Rectal smooth muscle tissue (tissue), 1 donor: ENCODE results near the gene MAEA.

Experiments used
- H3K27ac ChIP-seq: one replicate; pipeline ENCODE4 v1.7.0; 2013; ENCODE audit warnings: low read depth, low read length, inconsistent platforms
- H3K27me3 ChIP-seq: one replicate; pipeline ENCODE4 v1.7.0; 2013; ENCODE audit warnings: low read length; ENCODE audit not compliant: control insufficient read depth, insufficient read depth
- H3K36me3 ChIP-seq: one replicate; pipeline ENCODE4 v1.7.0; 2013; ENCODE audit warnings: low read length; ENCODE audit not compliant: control insufficient read depth, insufficient read depth
- H3K4me1 ChIP-seq: one replicate; pipeline ENCODE4 v1.7.0; 2013; ENCODE audit warnings: low read length; ENCODE audit not compliant: control insufficient read depth, insufficient read depth
- H3K4me3 ChIP-seq: one replicate; pipeline ENCODE4 v1.7.0; 2013; ENCODE audit warnings: low read length
- H3K9ac ChIP-seq: one replicate; pipeline ENCODE4 v1.7.0; 2013; ENCODE audit warnings: low read length

The MAEA gene

DNA sequence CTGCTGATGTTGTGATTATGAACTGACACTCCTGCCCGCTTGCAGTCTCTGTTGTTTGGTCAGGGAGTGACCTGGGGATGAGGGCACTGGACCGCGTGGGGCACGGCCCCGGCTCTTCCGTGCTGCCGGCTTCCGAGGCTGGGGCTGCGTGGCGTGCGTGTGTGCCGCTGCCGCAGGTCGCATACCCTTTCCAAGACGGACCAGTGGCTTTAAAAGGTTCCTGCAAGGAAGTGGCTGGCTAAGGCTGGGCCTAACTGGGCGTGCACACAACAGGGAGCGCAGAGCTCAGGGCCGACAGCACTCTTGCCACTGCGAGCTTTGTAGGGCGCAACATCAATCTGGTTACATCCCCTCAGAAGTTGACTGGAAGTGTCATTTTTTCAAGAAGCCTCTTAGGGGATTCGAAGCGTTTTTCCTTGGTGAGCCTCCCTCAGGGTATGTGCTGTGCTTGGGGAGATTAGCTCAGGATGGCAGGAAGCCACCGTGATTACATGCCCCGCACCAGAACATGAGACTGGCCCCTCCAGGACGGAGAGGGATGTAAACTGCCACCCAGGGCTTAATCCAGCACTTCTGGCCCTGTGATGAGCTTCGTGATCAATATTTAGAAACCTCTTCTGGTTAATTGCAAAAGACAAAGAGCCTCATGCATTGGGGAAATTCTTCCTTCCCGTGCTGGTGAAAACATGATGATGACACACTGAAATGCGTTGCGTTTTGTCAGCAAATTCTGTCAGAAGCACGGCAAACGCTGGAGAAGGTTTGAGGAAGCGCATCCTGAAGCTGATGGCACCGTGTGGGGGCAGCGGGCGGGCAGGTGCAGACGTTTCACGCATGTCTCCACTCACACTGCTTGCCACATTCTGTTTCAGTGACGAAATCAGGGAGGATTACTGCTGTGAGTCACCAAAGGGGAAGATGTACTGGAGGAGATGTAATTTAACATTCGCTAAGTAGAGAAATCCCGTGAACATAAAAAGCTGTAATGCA, 11.1 kb downstream of the MAEA start:
- H3K4me3 ChIP-seq = no peak overlapping the region
- no peak overlapping the region for H3K9ac ChIP-seq
- H3K27ac ChIP-seq = no peak overlapping the region
- H3K36me3 ChIP-seq = peaks cover 16% of the 10 kb centered on the region
- H3K27me3 ChIP-seq = no peaks in the 10 kb centered on the region
- H3K4me1 ChIP-seq = no peaks in the 10 kb centered on the region

DNA sequence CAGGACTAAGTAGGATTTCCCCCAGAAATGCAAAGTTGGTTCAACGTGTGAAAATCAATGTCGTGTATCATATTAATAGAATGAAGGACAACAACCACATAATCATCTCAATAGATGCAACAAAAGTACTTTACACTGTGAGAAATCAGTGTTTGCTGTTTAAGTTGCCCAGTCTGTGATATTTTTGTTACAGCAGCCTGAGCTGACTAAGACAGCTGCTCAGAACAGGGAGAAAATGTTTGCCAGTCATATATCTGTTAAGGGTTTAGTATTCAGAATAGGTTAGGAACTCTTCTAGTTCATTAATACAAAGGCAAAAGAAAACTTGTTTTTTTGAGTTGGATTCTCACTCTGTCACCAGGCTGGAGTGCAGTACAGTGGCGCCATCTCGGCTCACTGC, 12.5 kb downstream of the MAEA start:
- Histone ChIP-seq H3K9ac (no peak overlapping the region), H3K4me1 (no peaks in the 10 kb centered on the region), H3K36me3 (peaks cover 14% of the 10 kb centered on the region), H3K27ac (no peak overlapping the region), H3K4me3 (no peak overlapping the region), H3K27me3 (no peaks in the 10 kb centered on the region)

DNA sequence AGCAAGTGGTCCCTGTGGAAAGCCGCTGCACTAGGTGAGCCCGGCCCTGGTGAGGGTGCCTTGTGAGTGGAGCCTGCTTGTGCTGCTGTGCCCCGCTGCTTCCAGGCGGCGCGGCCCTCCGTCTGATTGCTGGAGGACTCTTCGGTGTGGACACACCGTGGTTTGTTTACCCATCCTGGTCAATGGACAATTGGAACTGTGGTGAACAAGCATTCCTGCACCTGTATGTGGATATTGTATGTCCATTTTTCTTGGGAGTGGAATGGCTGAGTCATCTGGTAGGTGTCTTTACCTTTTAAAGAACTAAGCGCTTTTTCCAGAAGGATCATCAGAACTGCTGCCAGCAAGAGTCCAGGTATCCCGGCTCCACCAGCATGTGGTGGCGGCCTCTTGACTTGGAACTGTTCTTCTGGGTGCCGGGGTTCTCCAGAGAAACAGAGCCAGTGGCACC, 15.6 kb downstream of the MAEA start:
- H3K9ac ChIP-seq = no peak overlapping the region
- H3K4me3 ChIP-seq = no peak overlapping the region
- H3K27me3 ChIP-seq = no peaks in the 10 kb centered on the region
- H3K4me1 ChIP-seq = peaks cover 12% of the 10 kb centered on the region
- H3K27ac ChIP-seq = no peak overlapping the region
- H3K36me3 ChIP-seq = peaks cover 2% of the 10 kb centered on the region

DNA sequence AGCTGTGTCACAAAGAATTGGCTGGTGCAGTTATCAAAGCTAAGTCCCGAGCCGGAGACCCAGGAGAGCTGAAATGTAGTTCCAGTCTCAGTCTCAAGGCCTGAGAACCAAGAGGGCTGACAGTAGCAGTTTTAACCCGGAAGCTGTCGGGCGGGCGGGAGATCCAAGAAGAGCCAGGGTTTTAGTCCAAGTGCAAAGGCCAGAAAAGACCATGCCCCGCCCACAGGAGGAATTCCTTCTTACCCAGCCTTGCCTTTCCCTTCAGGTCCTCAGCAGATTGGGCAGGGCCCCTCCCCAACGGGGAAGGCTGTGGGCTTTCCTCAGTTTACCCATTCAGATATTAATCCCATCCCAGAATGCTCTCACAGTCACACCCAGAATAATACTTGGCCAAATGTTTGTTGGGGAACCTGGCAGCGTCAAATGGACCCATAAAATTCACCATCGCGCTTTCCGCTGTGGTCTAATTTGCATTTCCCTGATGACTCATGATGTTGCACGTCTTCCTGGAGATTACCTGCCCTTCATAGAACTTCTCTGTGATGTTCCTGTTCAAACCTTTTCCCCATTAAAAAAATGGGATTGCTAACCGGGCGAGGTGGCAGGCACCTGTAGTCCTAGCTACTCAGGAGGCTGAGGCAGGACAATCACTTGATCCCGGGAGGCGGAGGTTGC, 16.2 kb downstream of the MAEA start:
- no peak overlapping the region for H3K27ac ChIP-seq
- peaks cover 2% of the 10 kb centered on the region for H3K36me3 ChIP-seq
- H3K4me3 ChIP-seq = no peak overlapping the region
- no peak overlapping the region for H3K9ac ChIP-seq
- H3K4me1 ChIP-seq = peaks cover 18% of the 10 kb centered on the region
- no peaks in the 10 kb centered on the region for H3K27me3 ChIP-seq

DNA sequence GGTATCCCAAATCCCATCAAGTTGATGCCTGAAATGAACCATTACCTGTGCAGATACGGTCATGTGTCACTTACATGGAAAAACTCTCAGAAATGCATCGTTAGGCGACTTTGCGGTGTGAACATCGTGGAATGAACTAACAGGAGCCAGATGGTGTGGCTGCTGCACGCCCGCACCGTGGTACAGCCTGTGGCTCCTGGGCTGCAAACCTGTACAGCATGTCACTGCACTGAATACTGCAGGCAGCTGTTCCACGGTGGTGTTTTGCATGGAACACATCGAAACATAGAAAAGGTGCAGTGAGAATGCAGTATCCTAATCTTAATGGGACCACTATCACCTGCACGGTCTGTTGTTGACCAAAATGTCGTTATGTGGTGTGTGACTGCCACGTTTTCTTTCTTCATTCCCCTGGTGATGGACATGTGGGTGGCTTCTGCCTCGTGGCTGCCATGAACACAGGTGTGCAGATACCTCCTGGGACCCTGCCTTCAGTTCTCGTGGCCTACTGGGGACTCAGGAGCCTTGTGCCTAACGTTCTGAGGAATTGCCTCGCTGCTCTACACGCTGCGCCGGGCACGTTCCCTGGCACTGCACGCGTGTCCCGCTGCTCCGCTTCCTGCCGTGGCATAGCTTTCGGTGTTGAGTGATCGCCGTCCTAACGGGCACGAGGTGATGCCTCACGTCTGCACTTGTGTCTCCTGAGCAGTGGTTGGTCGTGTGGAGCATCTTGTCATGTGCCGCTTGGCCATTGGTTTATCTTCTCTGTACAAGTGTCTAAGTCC, 18.5 kb downstream of the MAEA start:
- Histone ChIP-seq H3K27ac (no peak overlapping the region), H3K27me3 (no peaks in the 10 kb centered on the region), H3K4me1 (peaks cover 18% of the 10 kb centered on the region), H3K4me3 (no peak overlapping the region), H3K9ac (no peak overlapping the region), H3K36me3 (peaks cover 7% of the 10 kb centered on the region)

DNA sequence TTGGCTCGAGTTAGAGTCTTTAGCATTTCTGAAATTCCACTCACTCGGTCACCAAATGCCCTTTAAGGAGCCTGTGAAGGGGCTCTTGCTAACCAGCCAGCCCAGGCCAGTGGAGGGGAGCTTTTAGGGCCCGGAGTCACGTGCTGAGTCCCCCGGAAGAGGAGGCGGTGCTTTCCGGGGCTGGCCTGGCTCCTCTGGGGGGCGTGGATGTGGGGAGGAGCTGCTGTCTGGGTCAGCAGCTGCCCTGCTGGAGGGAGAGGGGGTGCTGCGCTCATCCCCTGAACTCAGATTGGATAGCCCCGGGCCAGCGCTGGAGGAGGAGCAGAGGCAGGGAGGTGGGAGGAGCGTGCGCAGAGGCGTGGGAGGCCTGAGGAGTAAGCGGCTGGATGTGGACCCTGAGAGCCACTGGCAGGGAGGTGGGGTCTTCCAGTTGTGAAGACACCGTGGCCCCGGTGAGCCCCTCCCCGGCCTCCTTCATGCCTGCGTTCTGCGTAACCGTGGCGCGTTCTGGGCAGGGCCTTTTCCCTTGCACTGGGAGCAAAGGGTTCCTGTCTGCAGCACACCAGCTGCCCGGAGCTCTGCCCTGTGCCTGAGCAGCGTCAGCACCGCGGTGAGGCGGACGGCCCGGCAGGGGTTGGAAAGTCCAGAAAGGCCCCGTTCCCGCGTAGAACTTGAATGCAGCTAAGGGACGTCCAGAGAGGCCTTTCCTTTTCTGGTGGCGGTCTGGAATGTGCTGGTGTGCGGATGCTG, 19.7 kb downstream of the MAEA start:
- no peak overlapping the region for H3K9ac ChIP-seq

DNA sequence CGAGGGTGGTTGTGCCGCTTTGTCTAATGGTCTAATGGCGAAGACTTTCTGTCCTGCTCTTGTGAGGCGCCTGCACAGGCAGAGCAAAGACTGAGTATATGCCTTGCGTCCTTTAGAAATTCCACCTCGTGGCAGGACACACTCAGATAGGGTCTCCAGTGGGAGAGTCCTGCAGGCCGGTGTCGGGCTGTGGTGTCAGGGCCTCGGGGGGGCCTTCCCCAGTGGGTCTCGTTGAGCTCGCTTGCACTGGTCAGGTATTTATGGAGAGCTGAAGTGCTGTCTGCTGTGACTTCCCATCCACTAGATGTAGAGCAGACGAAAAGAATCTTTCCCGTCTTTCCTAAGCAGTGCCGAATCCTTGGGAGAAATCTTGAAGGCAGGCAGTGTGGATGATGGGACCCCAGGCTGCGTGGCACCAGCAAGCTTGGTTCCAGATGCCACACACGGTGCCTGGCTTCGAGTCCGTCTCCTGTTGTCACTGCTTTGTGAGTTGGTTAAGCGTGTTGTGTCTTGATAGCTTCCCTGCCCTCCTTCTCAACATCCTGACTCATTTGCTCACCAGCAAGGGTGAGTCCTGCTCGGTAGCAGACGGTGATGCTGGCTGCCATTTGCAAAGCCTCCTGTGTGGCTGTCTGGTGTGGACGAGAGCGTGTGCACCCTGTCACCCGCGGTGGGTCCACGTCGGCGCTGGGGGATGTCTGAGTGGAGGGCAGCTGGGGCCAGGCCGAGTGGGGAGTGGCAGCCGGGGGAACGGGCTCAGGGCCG, 20.5 kb downstream of the MAEA start:
- no peak overlapping the region for H3K9ac ChIP-seq
- H3K27ac ChIP-seq = peak overlapping the region; percentile 61
- peaks cover 18% of the 10 kb centered on the region for H3K4me1 ChIP-seq
- no peaks in the 10 kb centered on the region for H3K27me3 ChIP-seq
- peak overlapping the region; percentile 66 for H3K4me3 ChIP-seq
- H3K36me3 ChIP-seq = peaks cover 14% of the 10 kb centered on the region

More for the DNA sequence above, 19.7 kb downstream of the MAEA start:
- peak overlapping the region; percentile 61 for H3K27ac ChIP-seq
- H3K4me3 ChIP-seq = peak overlapping the region; percentile 66
- H3K27me3 ChIP-seq = no peaks in the 10 kb centered on the region
- H3K36me3 ChIP-seq = peaks cover 11% of the 10 kb centered on the region
- H3K4me1 ChIP-seq = peaks cover 18% of the 10 kb centered on the region

DNA sequence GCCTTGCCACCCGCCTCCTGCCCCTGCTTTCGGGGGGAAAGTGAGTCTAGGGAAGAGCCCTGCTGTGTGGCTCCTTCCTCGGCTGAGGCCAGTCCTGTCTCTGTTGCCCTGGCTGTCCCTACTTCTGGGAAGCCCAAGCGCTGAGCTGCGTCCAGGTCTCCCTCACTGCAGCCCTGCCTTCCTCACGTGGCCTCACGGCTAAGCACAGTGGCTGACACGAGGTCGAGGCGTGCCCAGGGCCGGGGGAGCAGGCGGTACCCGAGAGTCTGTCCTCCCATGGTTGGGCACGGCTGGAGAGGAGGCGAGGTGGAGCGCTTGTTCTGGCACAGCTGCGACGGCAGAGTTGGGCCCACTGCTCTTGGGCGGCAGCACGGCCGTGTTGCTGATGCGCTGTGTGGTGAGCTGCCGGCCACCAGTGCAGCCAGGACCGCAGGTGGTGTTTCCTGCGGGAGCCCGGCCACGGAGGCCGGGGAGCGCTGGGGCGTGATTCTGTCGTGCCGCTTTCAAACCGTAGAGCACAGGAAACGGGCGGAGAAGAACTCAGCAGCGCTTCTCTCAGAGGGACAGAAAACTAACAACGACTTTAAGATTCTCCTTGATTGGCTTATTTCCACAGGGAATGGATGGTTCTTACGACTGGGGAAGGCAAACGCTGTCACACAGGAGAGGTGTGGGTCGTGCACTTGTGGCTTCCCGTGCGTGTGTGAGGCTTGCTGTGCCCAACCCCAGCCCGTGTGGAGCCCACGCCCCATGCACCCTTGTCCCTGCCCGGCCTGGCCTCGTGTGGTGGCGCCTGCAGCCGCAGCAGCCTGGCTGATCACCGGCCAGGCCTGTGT, 21.3 kb downstream of the MAEA start:
- Histone ChIP-seq H3K4me1 (peaks cover 18% of the 10 kb centered on the region), H3K9ac (no peak overlapping the region), H3K27ac (no peak overlapping the region), H3K36me3 (peaks cover 20% of the 10 kb centered on the region), H3K4me3 (no peak overlapping the region), H3K27me3 (no peaks in the 10 kb centered on the region)

DNA sequence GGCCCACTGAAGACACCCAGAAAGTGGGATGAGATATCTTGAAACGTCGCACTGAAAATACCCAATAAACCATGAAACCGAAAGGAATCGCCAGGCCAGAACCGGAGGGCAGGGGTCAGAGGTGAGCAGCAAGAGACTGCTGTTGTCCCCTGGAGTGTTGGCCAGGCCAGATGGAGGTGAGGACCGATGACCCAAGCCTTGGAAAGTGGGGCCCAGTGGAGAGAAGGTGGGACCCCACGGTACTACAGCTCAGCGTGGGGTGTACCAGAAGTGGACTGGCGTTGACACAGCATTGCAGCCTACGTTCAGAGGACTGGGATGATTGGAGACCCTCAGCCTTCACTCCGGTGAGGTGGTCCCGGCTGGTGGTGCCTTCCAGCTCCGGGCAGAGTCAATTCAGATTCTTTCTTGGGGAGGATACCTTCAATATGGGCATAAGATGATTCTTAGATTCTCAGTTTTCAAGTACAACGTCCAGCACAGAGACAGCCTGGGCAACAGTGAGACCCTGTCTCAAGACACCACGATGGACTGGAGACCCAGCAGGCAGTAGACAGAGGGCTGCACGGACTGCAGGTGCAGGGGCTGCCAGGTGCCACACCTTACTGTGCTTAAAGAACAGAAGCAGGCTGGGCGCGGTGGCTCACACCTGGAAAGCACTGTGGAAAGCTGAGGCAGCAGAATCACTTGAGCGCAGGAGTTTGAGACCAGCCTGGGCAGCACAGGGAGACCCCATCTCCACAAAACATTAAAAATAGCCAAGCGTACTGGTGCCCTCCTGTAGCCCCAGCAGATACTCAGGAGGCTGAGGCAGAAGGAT, 23.3 kb downstream of the MAEA start:
- H3K4me1 ChIP-seq = peaks cover 18% of the 10 kb centered on the region
- H3K36me3 ChIP-seq = peaks cover 34% of the 10 kb centered on the region
- H3K27me3 ChIP-seq = no peaks in the 10 kb centered on the region
- H3K27ac ChIP-seq = no peak overlapping the region
- H3K9ac ChIP-seq = no peak overlapping the region
- H3K4me3 ChIP-seq = no peak overlapping the region

DNA sequence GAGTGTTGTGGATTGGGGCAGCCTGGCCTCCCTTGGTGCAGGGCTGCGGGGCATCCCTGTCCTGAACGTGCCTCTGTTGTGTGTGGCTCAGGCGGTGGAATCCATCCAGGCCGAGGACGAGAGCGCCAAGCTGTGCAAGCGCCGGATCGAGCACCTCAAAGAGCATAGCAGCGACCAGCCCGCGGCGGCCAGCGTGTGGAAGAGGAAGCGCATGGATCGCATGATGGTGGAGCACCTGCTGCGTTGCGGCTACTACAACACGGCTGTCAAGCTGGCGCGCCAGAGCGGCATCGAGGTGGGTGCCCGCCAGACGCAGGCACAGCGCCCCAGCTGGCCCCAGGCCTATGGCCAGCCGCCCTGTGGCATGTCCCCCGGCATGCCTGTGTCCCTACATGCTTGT, 25.6 kb downstream of the MAEA start:
- no peak overlapping the region for H3K27ac ChIP-seq
- peaks cover 42% of the 10 kb centered on the region for H3K36me3 ChIP-seq
- no peak overlapping the region for H3K4me3 ChIP-seq
- H3K27me3 ChIP-seq = no peaks in the 10 kb centered on the region
- peaks cover 5% of the 10 kb centered on the region for H3K4me1 ChIP-seq
- H3K9ac ChIP-seq = no peak overlapping the region
